Measurements from ENCODE around the gene ZNF367. TPM values are rescaled to one million over a fixed set of nuclear protein-coding genes. Genes with fewer than 3 reads are reported as not detected.
"Not testable (repeated sequence)": the region's sequence is repeated elsewhere in the genome, so short reads cannot be mapped to it uniquely, and the experiment has no call there.

Gene ZNF367
- total and polyA plus RNA-seq, 3 experiments from 2014 or later: 1.5 to 51.9 (median 47.8) TPM

DNA sequence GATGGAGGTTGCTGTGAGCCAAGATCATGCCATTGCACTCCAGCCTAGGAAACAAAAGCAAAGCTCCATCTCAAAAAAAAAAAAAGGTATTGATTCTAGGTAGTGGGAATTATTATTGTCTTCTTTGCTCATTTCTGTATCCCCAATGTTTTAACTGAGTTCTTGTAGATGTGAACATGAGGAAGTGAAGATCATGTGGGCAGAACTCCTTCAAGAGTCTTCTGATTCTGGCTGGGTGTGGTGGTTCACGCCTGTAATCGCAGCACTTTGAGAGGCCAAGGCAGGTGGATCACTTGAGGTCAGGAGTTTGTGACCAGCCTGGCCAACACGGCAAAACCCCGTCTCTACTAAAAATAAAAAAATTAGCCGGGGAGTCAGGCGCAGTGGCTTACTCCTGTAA, 42.7 kb downstream of the ZNF367 start:
- H3K27ac ChIP-seq (ENCODE audit: low read depth, low read length); H3K4me1 ChIP-seq (ENCODE audit: insufficient read depth, low read length); H3K27me3 Mint-ChIP-seq; DNase-seq; H3K4me3 Mint-ChIP-seq; POLR2A ChIA-PET; H3K4me3 ChIP-seq (ENCODE audit: low read length); H3K9me3 ChIP-seq (ENCODE audit: low read length); H3K36me3 ChIP-seq (ENCODE audit: insufficient read depth, low read length); H3K9me3 Mint-ChIP-seq; H3K27me3 ChIP-seq (ENCODE audit: insufficient read depth, low read length, poor library complexity, severe bottlenecking): not testable (repeated sequence)
- CTCF ChIA-PET: interaction anchor here (0.7 kb wide), 1 partner anchor 409 kb away, joined by 4 read pairs; no protein-coding TSS in a partner anchor
- Mint-ChIP-seq H3K36me3 (peaks cover 0 to 21% (median 8%) of the 10 kb centered on the region in 3 donors), H3K4me1 (peaks cover 11 to 33% (median 17%) of the 10 kb centered on the region in 3 donors), H3K27ac (peak overlapping the region in 1 of 8 donors; percentile 88)

DNA sequence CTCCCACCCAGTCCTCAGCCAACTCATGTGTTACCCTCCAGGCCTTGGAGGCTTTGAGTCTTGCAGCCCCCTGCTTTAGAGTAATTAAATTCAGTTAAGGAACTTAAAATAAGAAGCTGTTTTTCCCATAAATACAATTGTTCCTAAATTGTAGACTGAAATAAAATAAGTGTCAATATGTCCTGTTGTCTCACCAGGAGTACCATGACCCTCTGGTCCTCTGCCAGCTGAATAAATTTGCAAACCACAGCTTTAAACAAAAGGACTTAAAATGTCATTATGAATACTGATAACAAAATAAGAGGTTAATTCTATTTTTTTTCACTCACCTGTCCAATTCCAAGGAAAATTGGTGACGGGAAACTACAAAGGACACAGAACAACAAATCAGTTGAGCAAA, 50.2 kb downstream of the ZNF367 start:
- POLR2A ChIA-PET: no interaction called here
- H3K36me3 ChIP-seq (ENCODE audit: insufficient read depth, low read length): peaks cover 4% of the 10 kb centered on the region
- CTCF ChIA-PET: no interaction called here
- no peak overlapping the region for H3K4me3 ChIP-seq (ENCODE audit: low read length)
- H3K27ac ChIP-seq (ENCODE audit: low read depth, low read length): no peak overlapping the region
- H3K27me3 Mint-ChIP-seq: no peaks in the 10 kb centered on the region
- no peaks in the 10 kb centered on the region for H3K27me3 ChIP-seq (ENCODE audit: insufficient read depth, low read length, poor library complexity, severe bottlenecking)
- H3K36me3 Mint-ChIP-seq: peaks cover 3 to 27% (median 7%) of the 10 kb centered on the region in 3 donors
- peak overlapping the region in 1 of 8 donors; percentile 15 for H3K27ac Mint-ChIP-seq
- H3K4me1 Mint-ChIP-seq: peaks cover 0 to 13% (median 0%) of the 10 kb centered on the region in 3 donors
- no peak for DNase-seq
- H3K4me1 ChIP-seq (ENCODE audit: insufficient read depth, low read length): no peaks in the 10 kb centered on the region
- H3K9me3 ChIP-seq (ENCODE audit: low read length): no peaks in the 10 kb centered on the region
- no peaks in the 10 kb centered on the region for H3K9me3 Mint-ChIP-seq
- no peak overlapping the region for H3K4me3 Mint-ChIP-seq

DNA sequence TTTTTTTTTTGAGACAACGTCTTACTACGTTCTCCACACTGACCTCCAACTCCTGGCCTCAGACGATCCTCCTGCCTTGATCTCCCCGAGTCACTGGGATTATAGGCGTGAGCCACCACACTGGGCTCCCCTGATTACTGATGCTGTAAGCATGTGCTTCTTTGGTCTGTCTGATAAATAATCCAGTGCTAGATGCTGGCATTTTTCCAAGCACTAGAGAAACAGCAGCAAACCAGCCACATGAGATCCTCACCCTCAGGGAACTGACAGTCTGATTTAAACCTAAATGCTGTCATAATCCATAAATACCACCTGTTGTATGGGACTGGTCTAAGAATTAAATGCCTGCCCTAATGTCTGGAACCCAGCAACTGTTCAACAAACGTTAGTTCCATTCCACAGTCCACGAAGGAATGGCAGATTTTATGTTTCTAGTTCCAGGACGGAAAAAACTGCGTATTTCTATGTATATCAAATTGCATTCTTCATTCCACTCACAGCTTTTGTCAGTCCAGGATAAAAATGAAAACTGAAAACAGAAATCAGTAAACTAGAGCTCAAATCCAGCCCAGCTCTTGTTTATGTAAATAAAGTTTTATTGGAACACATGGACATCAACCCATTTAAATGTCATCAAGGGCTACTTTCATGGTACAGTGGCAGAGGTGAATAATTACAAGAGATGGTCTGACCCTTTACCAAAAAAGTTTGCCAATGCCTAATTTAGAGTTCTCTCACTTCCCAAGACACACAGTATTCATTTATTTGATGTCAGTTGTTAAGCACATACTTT, 54.8 kb downstream of the ZNF367 start:
- H3K27ac Mint-ChIP-seq: no peak overlapping the region

DNA sequence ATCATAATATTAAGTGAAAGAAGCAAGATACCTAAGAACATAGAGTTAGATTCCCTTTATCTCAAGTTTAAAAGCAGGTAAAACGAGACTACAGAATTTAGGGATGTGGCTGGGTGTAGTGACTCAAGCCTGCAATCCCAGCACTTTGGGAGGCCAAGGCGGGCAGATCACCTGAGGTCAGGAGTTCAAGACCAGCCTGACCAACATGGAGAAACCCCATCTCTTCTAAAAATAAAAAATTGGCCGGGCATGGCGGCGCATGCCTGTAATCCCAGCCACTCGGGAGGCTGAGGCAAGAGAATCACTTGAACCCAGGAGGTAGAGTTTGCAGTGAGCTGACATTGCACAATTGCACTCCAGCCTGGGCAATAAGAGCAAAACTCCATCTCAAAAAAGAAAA, 56.1 kb downstream of the ZNF367 start:
- H3K4me3 Mint-ChIP-seq; DNase-seq; H3K27ac ChIP-seq (ENCODE audit: low read depth, low read length); POLR2A ChIA-PET; H3K4me1 ChIP-seq (ENCODE audit: insufficient read depth, low read length); H3K27ac Mint-ChIP-seq; H3K9me3 ChIP-seq (ENCODE audit: low read length); H3K36me3 ChIP-seq (ENCODE audit: insufficient read depth, low read length); H3K27me3 ChIP-seq (ENCODE audit: insufficient read depth, low read length, poor library complexity, severe bottlenecking); H3K4me3 ChIP-seq (ENCODE audit: low read length); H3K27me3 Mint-ChIP-seq; CTCF ChIA-PET; H3K9me3 Mint-ChIP-seq; H3K4me1 Mint-ChIP-seq: not testable (repeated sequence)
- peaks cover 3 to 53% (median 17%) of the 10 kb centered on the region in 3 donors for H3K36me3 Mint-ChIP-seq

More for the DNA sequence above, 54.8 kb downstream of the ZNF367 start:
- no peaks in the 10 kb centered on the region for H3K4me1 Mint-ChIP-seq
- H3K36me3 ChIP-seq (ENCODE audit: insufficient read depth, low read length): peaks cover 4% of the 10 kb centered on the region
- CTCF ChIA-PET: no interaction called here
- no peaks in the 10 kb centered on the region for H3K27me3 Mint-ChIP-seq
- no peaks in the 10 kb centered on the region for H3K9me3 ChIP-seq (ENCODE audit: low read length)
- DNase-seq: no peak
- H3K4me3 Mint-ChIP-seq: no peak overlapping the region
- peaks cover 3 to 53% (median 17%) of the 10 kb centered on the region in 3 donors for H3K36me3 Mint-ChIP-seq
- H3K27ac ChIP-seq (ENCODE audit: low read depth, low read length): no peak overlapping the region
- POLR2A ChIA-PET: no interaction called here
- H3K9me3 Mint-ChIP-seq: no peaks in the 10 kb centered on the region
- no peaks in the 10 kb centered on the region for H3K4me1 ChIP-seq (ENCODE audit: insufficient read depth, low read length)
- no peaks in the 10 kb centered on the region for H3K27me3 ChIP-seq (ENCODE audit: insufficient read depth, low read length, poor library complexity, severe bottlenecking)
- no peak overlapping the region for H3K4me3 ChIP-seq (ENCODE audit: low read length)

DNA sequence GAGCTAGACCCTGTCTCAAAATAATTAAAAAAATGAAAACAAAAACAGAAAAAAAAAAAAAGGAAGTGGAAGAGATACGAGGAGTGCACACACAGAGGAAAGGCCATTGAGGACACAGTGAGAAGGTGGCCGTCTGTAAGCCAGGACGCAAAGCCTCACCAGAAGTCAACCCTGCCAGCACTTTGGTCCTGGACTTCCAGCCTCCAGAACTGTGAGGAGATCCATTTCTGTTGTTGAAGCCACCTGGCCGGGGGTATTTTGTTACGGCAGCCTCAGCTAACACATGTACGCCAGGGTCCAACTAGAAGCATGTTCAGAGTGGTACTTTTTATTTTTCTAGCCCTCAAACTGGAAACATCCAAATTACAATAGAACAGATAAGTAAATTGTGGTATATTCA, 56.5 kb downstream of the ZNF367 start:
- H3K36me3 ChIP-seq (ENCODE audit: insufficient read depth, low read length): peaks cover 4% of the 10 kb centered on the region
- Mint-ChIP-seq H3K9me3 (no peaks in the 10 kb centered on the region), H3K4me1 (no peaks in the 10 kb centered on the region), H3K27me3 (no peaks in the 10 kb centered on the region), H3K27ac (peak overlapping the region in 1 of 8 donors; percentile 79), H3K4me3 (no peak overlapping the region), H3K36me3 (peaks cover 3 to 53% (median 18%) of the 10 kb centered on the region in 3 donors)
- ChIA-PET POLR2A (no interaction called here), CTCF (no interaction called here)
- no peaks in the 10 kb centered on the region for H3K4me1 ChIP-seq (ENCODE audit: insufficient read depth, low read length)
- H3K27me3 ChIP-seq (ENCODE audit: insufficient read depth, low read length, poor library complexity, severe bottlenecking): no peaks in the 10 kb centered on the region
- H3K4me3 ChIP-seq (ENCODE audit: low read length): no peak overlapping the region
- H3K9me3 ChIP-seq (ENCODE audit: low read length): no peaks in the 10 kb centered on the region
- H3K27ac ChIP-seq (ENCODE audit: low read depth, low read length): no peak overlapping the region
- DNase-seq: no peak

DNA sequence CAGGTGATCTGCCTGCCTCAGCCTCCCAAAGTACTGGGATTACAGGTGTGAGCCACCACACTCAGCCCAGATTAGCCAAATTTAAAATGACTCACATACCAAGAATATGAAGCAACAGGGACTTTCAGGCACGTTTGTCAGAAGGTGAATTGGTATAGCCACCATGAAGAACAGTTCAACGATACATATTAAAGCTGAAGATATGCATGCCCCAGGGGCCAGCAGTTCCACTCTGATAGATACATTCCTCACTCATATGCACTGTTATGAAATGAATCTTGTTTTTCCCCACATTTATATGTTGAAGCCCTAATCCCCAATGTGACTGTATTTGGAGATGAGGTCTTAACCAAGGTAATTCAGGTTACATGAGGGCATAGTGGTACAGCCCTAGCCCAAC, 57.2 kb downstream of the ZNF367 start:
- ChIA-PET POLR2A (no interaction called here), CTCF (no interaction called here)
- no peaks in the 10 kb centered on the region for H3K27me3 Mint-ChIP-seq
- Histone ChIP-seq H3K27ac (ENCODE audit: low read depth, low read length) (no peak overlapping the region), H3K27me3 (ENCODE audit: insufficient read depth, low read length, poor library complexity, severe bottlenecking) (no peaks in the 10 kb centered on the region), H3K4me1 (ENCODE audit: insufficient read depth, low read length) (no peaks in the 10 kb centered on the region), H3K9me3 (ENCODE audit: low read length) (no peaks in the 10 kb centered on the region), H3K4me3 (ENCODE audit: low read length) (no peak overlapping the region), H3K36me3 (ENCODE audit: insufficient read depth, low read length) (peaks cover 4% of the 10 kb centered on the region)
- no peak for DNase-seq
- H3K4me3 Mint-ChIP-seq: no peak overlapping the region
- H3K36me3 Mint-ChIP-seq: peaks cover 3 to 59% (median 19%) of the 10 kb centered on the region in 3 donors
- peak overlapping the region in 1 of 8 donors; percentile 58 for H3K27ac Mint-ChIP-seq
- no peaks in the 10 kb centered on the region for H3K9me3 Mint-ChIP-seq
- H3K4me1 Mint-ChIP-seq: no peaks in the 10 kb centered on the region

DNA sequence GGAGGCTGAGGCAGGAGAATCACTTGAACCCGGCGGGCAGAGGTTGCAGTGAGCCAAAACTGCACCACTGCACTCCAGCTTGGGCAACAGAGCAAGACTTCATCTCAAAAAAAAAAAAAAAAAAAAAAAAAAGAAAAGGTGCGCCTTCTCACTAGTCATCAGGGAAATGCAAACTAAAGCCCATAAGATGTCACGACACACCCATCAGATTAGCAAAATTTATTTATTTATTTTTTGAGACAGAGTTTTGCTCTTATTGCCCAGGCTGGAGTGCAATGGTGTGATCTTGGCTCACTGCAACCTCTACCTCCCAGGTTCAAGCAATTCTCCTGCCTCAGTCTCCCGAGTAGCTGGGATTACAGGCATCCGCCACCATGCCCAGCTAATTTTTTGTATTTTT, 57.6 kb downstream of the ZNF367 start:
- H3K4me1 Mint-ChIP-seq; H3K27me3 ChIP-seq (ENCODE audit: insufficient read depth, low read length, poor library complexity, severe bottlenecking); H3K9me3 Mint-ChIP-seq; CTCF ChIA-PET; DNase-seq; POLR2A ChIA-PET; H3K4me3 ChIP-seq (ENCODE audit: low read length); H3K27me3 Mint-ChIP-seq; H3K4me3 Mint-ChIP-seq; H3K36me3 ChIP-seq (ENCODE audit: insufficient read depth, low read length); H3K27ac ChIP-seq (ENCODE audit: low read depth, low read length); H3K4me1 ChIP-seq (ENCODE audit: insufficient read depth, low read length); H3K9me3 ChIP-seq (ENCODE audit: low read length): not testable (repeated sequence)
- Mint-ChIP-seq H3K36me3 (peaks cover 7 to 63% (median 21%) of the 10 kb centered on the region in 3 donors), H3K27ac (peak overlapping the region in 1 of 8 donors; percentile 70)

DNA sequence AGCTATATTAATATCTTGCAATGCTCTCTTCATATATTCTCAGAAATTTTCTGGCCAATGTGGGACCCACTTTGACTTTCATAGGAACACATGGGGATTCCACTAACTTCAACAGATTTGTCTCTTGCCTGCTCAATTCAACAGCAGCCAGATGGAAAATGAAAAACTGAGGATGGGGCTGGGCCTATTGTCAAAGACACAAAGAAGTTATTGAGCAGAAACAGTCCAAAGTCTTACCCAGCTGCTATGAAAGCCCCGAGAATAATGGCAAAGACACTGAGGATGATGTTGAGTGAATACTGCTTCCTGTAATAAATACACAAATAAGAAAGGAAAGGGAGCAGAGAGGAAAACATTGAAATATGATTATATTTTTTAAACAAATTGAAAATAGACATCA, 67.3 kb downstream of the ZNF367 start:
- H3K27me3 Mint-ChIP-seq: no peaks in the 10 kb centered on the region
- Histone ChIP-seq H3K27me3 (ENCODE audit: insufficient read depth, low read length, poor library complexity, severe bottlenecking) (no peaks in the 10 kb centered on the region), H3K4me3 (ENCODE audit: low read length) (no peak overlapping the region), H3K27ac (ENCODE audit: low read depth, low read length) (no peak overlapping the region), H3K9me3 (ENCODE audit: low read length) (no peaks in the 10 kb centered on the region), H3K36me3 (ENCODE audit: insufficient read depth, low read length) (no peaks in the 10 kb centered on the region), H3K4me1 (ENCODE audit: insufficient read depth, low read length) (no peaks in the 10 kb centered on the region)
- DNase-seq: no peak
- no peak overlapping the region for H3K27ac Mint-ChIP-seq
- H3K36me3 Mint-ChIP-seq: peaks cover 7 to 51% (median 20%) of the 10 kb centered on the region in 3 donors
- H3K9me3 Mint-ChIP-seq: peaks cover 0 to 2% (median 0%) of the 10 kb centered on the region in 5 donors
- H3K4me1 Mint-ChIP-seq: no peaks in the 10 kb centered on the region
- H3K4me3 Mint-ChIP-seq: no peak overlapping the region
- CTCF ChIA-PET: interaction anchor here (0.6 kb wide), 1 partner anchor 1045 kb away, joined by 3 read pairs; no protein-coding TSS in a partner anchor
- POLR2A ChIA-PET: interaction anchor here (0.7 kb wide), 1 partner anchor 13 kb away, joined by 7 read pairs; no protein-coding TSS in a partner anchor

Data from CD8-positive, alpha-beta memory T cell (primary cell).